ENCODE data around the gene TXNL4B. TPM values are rescaled to one million over a fixed set of nuclear protein-coding genes. Genes with fewer than 3 reads are reported as not detected.
"Not testable (repeated sequence)": the region's sequence is repeated elsewhere in the genome, so short reads cannot be mapped to it uniquely, and the experiment has no call there.

Gene TXNL4B
- total RNA-seq, 1 donor from 2014 or later = 15.6 TPM

DNA sequence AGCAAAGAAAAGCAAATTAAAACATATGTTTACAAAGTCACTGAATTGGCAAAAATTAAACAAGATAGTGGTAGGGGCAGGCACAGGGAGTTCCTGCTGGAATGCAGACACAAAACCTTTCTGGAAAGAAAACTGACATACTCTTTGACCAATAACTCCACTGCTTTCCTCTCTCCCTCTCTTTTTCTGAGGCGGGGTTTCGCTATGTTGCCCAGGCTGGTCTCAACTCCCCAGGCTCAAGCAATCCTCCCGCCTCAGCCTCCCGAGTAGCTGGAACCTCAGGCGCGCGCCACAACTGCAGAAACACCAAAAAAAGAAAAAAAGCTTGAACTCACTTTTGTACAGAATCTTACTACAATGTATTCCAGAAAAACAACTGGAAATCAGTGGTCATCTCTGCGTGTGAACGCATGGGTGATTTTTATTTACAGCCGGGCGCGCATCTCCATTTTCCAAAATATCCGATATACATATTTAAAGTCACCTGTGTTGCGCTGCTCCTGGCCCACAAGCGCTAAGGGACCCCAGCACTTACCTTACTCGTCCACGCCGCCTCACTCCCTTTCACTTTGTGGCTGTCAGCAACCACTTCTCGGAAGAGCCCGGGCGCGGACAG is 480 bp downstream of the TXNL4B start:
- H3K9me3 Mint-ChIP-seq (ENCODE audit: low read depth) = no peaks in the 10 kb centered on the region
- peaks cover 18% of the 10 kb centered on the region for H3K36me3 Mint-ChIP-seq (ENCODE audit: insufficient read depth)
- peak overlapping the region; percentile 98 for H3K4me3 Mint-ChIP-seq (ENCODE audit: low read depth)
- peaks cover 21% of the 10 kb centered on the region for H3K4me1 Mint-ChIP-seq (ENCODE audit: low read depth)
- no peaks in the 10 kb centered on the region for H3K27me3 Mint-ChIP-seq
- H3K27ac Mint-ChIP-seq = peak overlapping the region; percentile 98
- no peak for TF ChIP-seq CTCF (IDR thresholded peaks at IDR 0.05; ENCODE audit: unreplicated experiment)
- no peak for DNase-seq (ENCODE audit: low spot score, unreplicated experiment)

DNA sequence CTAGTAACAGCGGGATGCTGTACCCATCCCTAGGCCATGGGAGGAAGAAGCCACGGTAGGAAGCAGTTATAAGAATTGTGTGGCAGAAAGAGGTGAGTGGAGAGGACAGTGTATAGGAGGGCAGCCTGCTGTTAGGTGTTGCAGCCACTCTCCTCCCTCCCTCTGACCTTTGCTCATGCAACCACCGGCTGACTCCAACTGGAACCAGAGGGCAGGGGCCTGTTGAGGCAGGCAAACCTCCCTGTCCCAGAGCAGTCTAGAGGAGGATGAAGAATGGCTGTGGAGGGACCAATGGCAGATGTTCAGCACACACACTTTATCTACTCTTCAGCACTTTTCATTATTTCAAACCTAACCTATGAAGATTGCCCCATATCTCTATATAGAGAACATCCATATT is 2.2 kb downstream of the TXNL4B start:
- Mint-ChIP-seq H3K36me3 (ENCODE audit: insufficient read depth) (peaks cover 18% of the 10 kb centered on the region), H3K9me3 (ENCODE audit: low read depth) (no peaks in the 10 kb centered on the region), H3K4me3 (ENCODE audit: low read depth) (peak overlapping the region; percentile 50), H3K27me3 (no peaks in the 10 kb centered on the region), H3K4me1 (ENCODE audit: low read depth) (peaks cover 21% of the 10 kb centered on the region), H3K27ac (no peak overlapping the region)
- no peak for DNase-seq (ENCODE audit: low spot score, unreplicated experiment)
- no peak for TF ChIP-seq CTCF (IDR thresholded peaks at IDR 0.05; ENCODE audit: unreplicated experiment)

- Mint-ChIP-seq H3K36me3 (ENCODE audit: insufficient read depth) (peaks cover 32% of the 10 kb centered on the region), H3K27ac (no peak overlapping the region), H3K4me3 (ENCODE audit: low read depth) (no peak overlapping the region), H3K27me3 (no peaks in the 10 kb centered on the region), H3K4me1 (ENCODE audit: low read depth) (no peaks in the 10 kb centered on the region), H3K9me3 (ENCODE audit: low read depth) (peaks cover 3% of the 10 kb centered on the region)
- DNase-seq (ENCODE audit: low spot score, unreplicated experiment) = no peak
- no peak for TF ChIP-seq CTCF (IDR thresholded peaks at IDR 0.05; ENCODE audit: unreplicated experiment)
These were observed 8.4 kb downstream of the TXNL4B start for GRCh38 chr16:72085002-72085401.

DNA sequence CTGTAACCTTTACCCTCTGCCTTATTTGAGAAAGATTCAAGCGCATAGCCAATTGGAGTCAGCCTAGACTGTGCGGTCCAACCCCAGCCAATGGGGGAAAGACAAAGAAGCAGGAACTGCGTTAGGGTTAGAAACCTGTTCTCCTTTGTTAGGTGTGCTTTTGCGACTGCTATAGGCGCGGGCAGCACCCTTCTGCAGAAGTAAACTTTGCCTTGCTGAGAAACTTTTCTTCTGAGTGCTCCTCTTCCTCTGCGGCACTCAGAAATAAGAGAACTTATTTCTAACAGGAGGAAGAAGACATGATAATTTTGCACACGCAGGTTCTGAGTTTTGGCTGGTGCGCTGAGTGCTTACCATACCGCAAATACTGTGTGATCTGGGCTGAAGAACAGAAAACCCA is 9.0 kb downstream of the TXNL4B start:
- Mint-ChIP-seq H3K4me3 (ENCODE audit: low read depth) (no peak overlapping the region), H3K36me3 (ENCODE audit: insufficient read depth) (peaks cover 31% of the 10 kb centered on the region), H3K27ac (no peak overlapping the region), H3K4me1 (ENCODE audit: low read depth) (no peaks in the 10 kb centered on the region), H3K27me3 (no peaks in the 10 kb centered on the region), H3K9me3 (ENCODE audit: low read depth) (peaks cover 3% of the 10 kb centered on the region)
- no peak for TF ChIP-seq CTCF (IDR thresholded peaks at IDR 0.05; ENCODE audit: unreplicated experiment)
- DNase-seq (ENCODE audit: low spot score, unreplicated experiment) = no peak

DNA sequence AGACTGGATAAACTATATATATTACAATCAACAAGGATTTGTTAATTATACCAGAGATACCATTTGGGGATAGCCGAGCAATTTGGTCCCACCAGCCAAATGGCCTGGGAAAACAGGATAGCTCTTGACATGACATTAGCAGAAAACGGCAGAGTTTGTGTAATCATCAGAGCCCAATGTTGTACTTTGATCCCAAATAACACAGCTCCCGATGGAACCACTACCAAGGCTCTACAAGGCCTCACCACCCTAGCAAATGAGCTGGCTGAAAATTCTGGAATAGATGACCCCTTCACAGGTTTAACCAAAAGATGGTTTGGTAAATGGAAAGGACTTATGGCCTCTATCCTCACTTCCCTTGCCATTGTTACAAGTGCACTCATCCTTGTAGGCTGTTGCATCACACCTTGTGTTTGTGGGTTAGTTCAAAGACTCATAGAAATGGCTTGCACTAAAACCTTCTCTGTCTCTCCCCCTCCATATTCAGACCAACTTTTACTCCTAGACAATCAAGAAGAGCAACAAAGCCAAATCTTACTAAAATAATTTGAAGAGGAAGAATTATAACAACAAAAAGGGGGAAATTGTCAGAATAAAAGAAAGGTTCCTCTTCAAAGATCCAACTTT is 9.5 kb downstream of the TXNL4B start:
- Mint-ChIP-seq H3K36me3 (ENCODE audit: insufficient read depth) (peaks cover 29% of the 10 kb centered on the region), H3K4me1 (ENCODE audit: low read depth) (no peaks in the 10 kb centered on the region), H3K4me3 (ENCODE audit: low read depth) (no peak overlapping the region), H3K27ac (no peak overlapping the region), H3K9me3 (ENCODE audit: low read depth) (peaks cover 3% of the 10 kb centered on the region), H3K27me3 (no peaks in the 10 kb centered on the region)
- no peak for DNase-seq (ENCODE audit: low spot score, unreplicated experiment)
- no peak for TF ChIP-seq CTCF (IDR thresholded peaks at IDR 0.05; ENCODE audit: unreplicated experiment)

DNA sequence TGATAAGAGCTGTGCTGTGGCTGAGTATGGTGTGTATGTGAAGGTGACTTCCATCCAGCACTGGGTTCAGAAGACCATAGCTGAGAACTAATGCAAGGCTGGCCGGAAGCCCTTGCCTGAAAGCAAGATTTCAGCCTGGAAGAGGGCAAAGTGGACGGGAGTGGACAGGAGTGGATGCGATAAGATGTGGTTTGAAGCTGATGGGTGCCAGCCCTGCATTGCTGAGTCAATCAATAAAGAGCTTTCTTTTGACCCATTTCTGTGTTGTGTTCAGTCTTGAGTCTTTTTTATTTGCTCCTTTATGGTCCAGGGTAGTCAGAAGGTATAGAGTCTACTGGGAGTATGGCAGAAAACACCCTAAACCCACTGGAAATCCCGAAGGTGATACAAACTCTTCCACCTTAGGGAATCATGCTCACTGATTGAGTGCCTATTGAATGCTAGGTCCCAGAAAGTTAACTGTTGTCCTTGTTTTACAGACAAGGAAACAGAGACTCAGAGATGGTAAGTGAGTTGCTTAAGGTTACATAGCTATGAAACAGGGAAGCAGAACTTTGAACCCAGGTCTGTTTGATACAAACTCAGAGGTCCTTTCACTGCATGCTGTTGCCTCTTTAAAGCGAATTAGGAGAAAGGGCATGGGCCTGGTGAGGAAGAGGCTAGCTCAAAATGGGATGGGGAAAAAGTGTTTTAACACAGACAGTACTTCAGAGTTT is 16.3 kb downstream of the TXNL4B start:
- H3K27me3 Mint-ChIP-seq; DNase-seq (ENCODE audit: low spot score, unreplicated experiment); H3K27ac Mint-ChIP-seq; H3K9me3 Mint-ChIP-seq (ENCODE audit: low read depth); H3K36me3 Mint-ChIP-seq (ENCODE audit: insufficient read depth); H3K4me3 Mint-ChIP-seq (ENCODE audit: low read depth): not testable (repeated sequence)
- H3K4me1 Mint-ChIP-seq (ENCODE audit: low read depth) = peaks cover 13% of the 10 kb centered on the region

GRCh38 chr16:72075067-72075466 is 18.4 kb downstream of the TXNL4B start:
- peaks cover 13% of the 10 kb centered on the region for H3K4me1 Mint-ChIP-seq (ENCODE audit: low read depth)
- not testable (repeated sequence) for H3K4me3 Mint-ChIP-seq (ENCODE audit: low read depth); H3K27ac Mint-ChIP-seq; H3K9me3 Mint-ChIP-seq (ENCODE audit: low read depth); H3K27me3 Mint-ChIP-seq; DNase-seq (ENCODE audit: low spot score, unreplicated experiment); H3K36me3 Mint-ChIP-seq (ENCODE audit: insufficient read depth)
